CD4-positive, alpha-beta T cell treated with Interleukin-6 at 100 ng/mL for 8 hours (primary cell): ENCODE data around the gene STXBP4.

ENCODE experiments used
- DNase-seq: peaks from one replicate; pipeline ENCODE4 v3.0.0-alpha.2; 2020; ENCODE audit warnings: mixed read lengths, low spot score

STXBP4 gene

GRCh38 chr17:55117164-55117563 lies 148.6 kb downstream of the STXBP4 start:
- DNase-seq: no peak

- no peak for DNase-seq
Observed at GRCh38 chr17:55120651-55121050, 152.1 kb downstream of the STXBP4 start.

GRCh38 chr17:55121268-55121667 lies 152.7 kb downstream of the STXBP4 start:
- no peak for DNase-seq

GRCh38 chr17:55122114-55122513 lies 153.5 kb downstream of the STXBP4 start:
- DNase-seq: no peak

GRCh38 chr17:55124730-55125360 lies 156.3 kb downstream of the STXBP4 start:
- DNase-seq: no peak

- DNase-seq: no peak
Observed at GRCh38 chr17:55133583-55133982, 165.0 kb downstream of the STXBP4 start.

- DNase-seq: no peak
Observed at GRCh38 chr17:55134486-55135157, 166.1 kb downstream of the STXBP4 start.

GRCh38 chr17:55140809-55141208 lies 172.2 kb downstream of the STXBP4 start:
- no peak for DNase-seq

GRCh38 chr17:55144518-55144917 lies 176.0 kb downstream of the STXBP4 start:
- DNase-seq: no peak

- no peak for DNase-seq
Observed at GRCh38 chr17:55149485-55149884, 180.9 kb downstream of the STXBP4 start.

GRCh38 chr17:55152236-55152635 lies 183.7 kb downstream of the STXBP4 start:
- DNase-seq: no peak

GRCh38 chr17:55154101-55154500 lies 185.5 kb downstream of the STXBP4 start:
- DNase-seq: no peak

GRCh38 chr17:55155856-55156560 lies 187.4 kb downstream of the STXBP4 start:
- no peak for DNase-seq

- no peak for DNase-seq
Observed at GRCh38 chr17:55157165-55157564, 188.6 kb downstream of the STXBP4 start.

- DNase-seq: no peak
Observed at GRCh38 chr17:55158439-55158838, 189.9 kb downstream of the STXBP4 start.

- DNase-seq: no peak
Observed at GRCh38 chr17:55159251-55159650, 190.7 kb downstream of the STXBP4 start.

- no peak for DNase-seq
Observed at GRCh38 chr17:55160501-55160900, 191.9 kb downstream of the STXBP4 start.

GRCh38 chr17:55161935-55162555 lies 193.5 kb downstream of the STXBP4 start:
- peak; percentile 3 for DNase-seq

- DNase-seq: no peak
Observed at GRCh38 chr17:55162556-55162946, 194.0 kb downstream of the STXBP4 start.

- DNase-seq: no peak
Observed at GRCh38 chr17:55163408-55163807, 194.8 kb downstream of the STXBP4 start.

- DNase-seq: no peak
Observed at GRCh38 chr17:55166506-55166905, 197.9 kb downstream of the STXBP4 start.

GRCh38 chr17:55167024-55167725 lies 198.6 kb downstream of the STXBP4 start:
- no peak for DNase-seq
